ENCODE measurements around the gene INTS13. TPM values are rescaled to one million over a fixed set of nuclear protein-coding genes. Genes with fewer than 3 reads are reported as not detected.

Gene INTS13
- total and polyA plus RNA-seq, 2 of the 8 experiments (the other 6 are each of a cell fraction or from before 2014, with no cell fraction given) = 20.5 to 58.2 TPM

GRCh38 chr12:26891704-26892103, 46.1 kb downstream of the INTS13 start:
- FAIRE-seq = no peak
- Histone ChIP-seq H3K56ac (replicated peaks; ENCODE audit: insufficient read length, low read depth, low read length) (no peak overlapping the region), H4K5ac (ENCODE audit: insufficient read length, low read depth, low read length) (no peak overlapping the region), H3K27me3 (replicated peaks in 1 of 4; ENCODE audit: control insufficient read depth in 3 of 4, extremely low read depth in 1 of 4, insufficient read depth in 3 of 4, low read length in 3 of 4) (no peaks in the 10 kb centered on the region), H4K8ac (ENCODE audit: extremely low read depth, insufficient read depth, low read length) (no peak overlapping the region), H3K9me3 (ENCODE audit: insufficient read depth in 2 of 2, low read depth in 1 of 2, low read length in 1 of 2) (no peaks in the 10 kb centered on the region), H3K9ac (replicated peaks in 1 of 4; ENCODE audit: extremely low read depth in 1 of 4, low read depth in 3 of 4, low read length in 3 of 4) (no peak overlapping the region), H2BK5ac (ENCODE audit: low read depth, low read length) (no peak overlapping the region), H3K36me3 (ENCODE audit: control insufficient read depth in 2 of 4, insufficient read depth in 4 of 4, low read length in 3 of 4) (no peaks in the 10 kb centered on the region), H3K23me2 (ENCODE audit: low read depth, low read length) (no peaks in the 10 kb centered on the region), H3K18ac (ENCODE audit: extremely low read depth, low read length) (no peak overlapping the region), H2BK120ac (replicated peaks; ENCODE audit: low read depth, low read length) (no peak overlapping the region), H3K4me1 (replicated peaks in 1 of 4; ENCODE audit: control insufficient read depth in 3 of 4, insufficient read depth in 4 of 4, low read length in 3 of 4) (no peaks in the 10 kb centered on the region), H2BK20ac (ENCODE audit: low read length) (no peak overlapping the region), H2AFZ (ENCODE audit: low read length) (no peak overlapping the region), H2AK5ac (ENCODE audit: low read depth, low read length) (no peak overlapping the region), H3K4me3 (ENCODE audit: extremely low read depth in 1 of 4, insufficient read depth in 2 of 4, low read depth in 3 of 4, low read length in 4 of 4) (no peak overlapping the region), H3K4me2 (ENCODE audit: insufficient read depth in 1 of 2, low read depth in 2 of 2, low read length in 2 of 2) (no peak overlapping the region), H4K20me1 (replicated peaks in 1 of 2; ENCODE audit: control insufficient read depth in 1 of 2, insufficient read depth in 2 of 2, low read length in 2 of 2) (no peaks in the 10 kb centered on the region), H3K79me2 (ENCODE audit: control insufficient read depth in 1 of 2, insufficient read depth in 2 of 2, low read length in 2 of 2) (no peaks in the 10 kb centered on the region), H3K27ac (ENCODE audit: low read depth, low read length) (no peak overlapping the region), H2BK12ac (ENCODE audit: low read depth, low read length) (no peak overlapping the region), H3K4ac (replicated peaks; ENCODE audit: insufficient read length, low read depth, low read length) (no peak overlapping the region), H2BK15ac (ENCODE audit: low read length) (no peak overlapping the region), H3K23ac (ENCODE audit: insufficient read length) (no peak overlapping the region), H3K14ac (ENCODE audit: insufficient read length) (no peak overlapping the region), H3K79me1 (ENCODE audit: low read depth, low read length) (no peaks in the 10 kb centered on the region), H4K91ac (replicated peaks; ENCODE audit: insufficient read length, low read length) (no peak overlapping the region)
- DNase-seq (ENCODE audit: low read depth in 1 of 2, low spot score in 2 of 2) = no peak
- TF ChIP-seq FOSL1 (IDR thresholded peaks at IDR 0.05; ENCODE audit: insufficient read depth, low read depth, low read length) (no peak), JUND (IDR thresholded peaks at IDR 0.05; ENCODE audit: low read length) (no peak), EGR1 (IDR thresholded peaks at IDR 0.05; ENCODE audit: borderline replicate concordance, low read depth, low read length) (no peak), CEBPB (IDR thresholded peaks at IDR 0.05; ENCODE audit: low read depth, low read length) (no peak), KDM4A (IDR thresholded peaks at IDR 0.05; ENCODE audit: low read depth, low read length, severe bottlenecking) (no peak), GABPA (IDR thresholded peaks at IDR 0.05; ENCODE audit: borderline replicate concordance, insufficient read depth, low read length) (no peak), SP4 (IDR thresholded peaks at IDR 0.05; ENCODE audit: low read length) (no peak), POLR2A (IDR thresholded peaks at IDR 0.05; ENCODE audit: control extremely low read depth in 1 of 2, low read depth in 2 of 2, low read length in 2 of 2) (no peak), MAFK (IDR thresholded peaks at IDR 0.05; ENCODE audit: low read depth, low read length) (no peak), CBX5 (IDR thresholded peaks at IDR 0.05; ENCODE audit: low read depth, low read length) (no peak)
- ChIA-PET CTCF (ENCODE audit: partially characterized antibody) (interaction anchor here (0.6 to 1.3 kb wide), 4 partner anchors 13 to 66 kb away, joined by 3 to 5 read pairs (median 3); no protein-coding TSS in a partner anchor), POLR2A (ENCODE audit: partially characterized antibody) (no interaction called here)
- WGBS, 2 experiments (ENCODE audit: extremely low coverage in 1 of 2, insufficient coverage in 1 of 2, insufficient read length in 1 of 2, insufficient replicate concordance in 2 of 2, low coverage in 1 of 2, low lambda C conversion rate in 2 of 2, missing lambda C conversion rate in 1 of 2) = 63% methylated on average over 1 of the region's 1 CpG; no CpG with 5 or more reads in 1 of the 2 experiments
